Stimulated activated CD4-positive, alpha-beta T cell treated with anti-CD3 and anti-CD28 coated beads, Interleukin-2, amount 100 ng/mL, for 24 hours (primary cell): ENCODE data around the gene ATG14.
"Not testable (repeated sequence)": the region's sequence is repeated elsewhere in the genome, so short reads cannot be mapped to it uniquely, and the experiment has no call there.

ENCODE experiments used
- DNase-seq, 2 donors: peaks; one replicate each; pipeline ENCODE4 v3.0.0-alpha.2; 2020

ATG14 gene

DNA sequence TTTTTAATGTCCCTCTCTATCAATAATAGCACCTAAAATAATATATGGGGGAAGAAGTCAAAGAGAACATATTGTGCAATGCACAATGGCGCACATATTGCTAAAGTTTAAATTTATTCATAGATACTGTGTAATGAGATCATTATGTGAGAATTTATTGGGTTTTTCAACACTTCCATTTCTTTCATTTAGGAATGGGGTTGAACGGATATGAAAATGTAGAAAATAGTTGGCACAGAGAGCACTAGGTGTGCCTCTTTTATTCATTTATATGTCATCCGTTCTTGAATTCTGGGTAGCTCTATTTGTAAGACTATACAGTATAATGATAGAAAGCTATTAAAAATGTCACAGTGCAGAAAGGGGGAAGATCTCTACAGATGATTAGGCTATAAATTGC, 63.9 kb downstream of the ATG14 start:
- no peak for DNase-seq

- no peak for DNase-seq
Measured at GRCh38 chr14:55347040-55347439, 64.6 kb downstream of the ATG14 start.

DNA sequence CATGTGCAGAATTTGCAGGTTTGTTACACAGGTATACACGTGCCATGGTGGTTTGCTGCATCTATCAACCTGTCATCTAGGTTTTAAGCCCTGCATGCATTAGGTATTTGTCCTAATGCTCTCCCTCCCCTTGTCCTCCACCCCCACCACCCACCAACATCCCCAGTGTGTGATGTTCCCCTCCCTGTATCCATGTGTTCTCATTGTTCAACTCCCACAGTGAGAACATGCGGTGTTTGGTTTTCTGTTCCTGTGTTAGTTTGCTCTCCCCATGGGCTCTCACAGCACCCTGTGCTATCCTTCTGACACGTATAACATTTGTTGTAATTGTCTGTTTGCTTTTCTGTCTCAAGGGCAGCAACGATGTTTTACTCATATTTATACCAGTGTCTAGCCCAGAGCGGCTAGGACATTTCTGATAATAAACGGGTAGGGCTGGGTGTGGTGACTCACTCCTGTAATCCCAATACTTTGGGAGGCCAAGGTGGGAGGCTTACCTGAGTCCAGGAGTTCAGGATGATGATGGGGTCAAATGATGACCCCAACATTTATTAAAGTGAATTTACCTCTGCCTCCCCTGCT, 67.0 kb downstream of the ATG14 start:
- not testable (repeated sequence) for DNase-seq

GRCh38 chr14:55341781-55342180, 69.8 kb downstream of the ATG14 start:
- no peak for DNase-seq

- DNase-seq: no peak
Measured at GRCh38 chr14:55340482-55340881, 71.1 kb downstream of the ATG14 start.

GRCh38 chr14:55339770-55340169, 71.9 kb downstream of the ATG14 start:
- DNase-seq: peak in 1 of 2 donors; percentile 47

DNA sequence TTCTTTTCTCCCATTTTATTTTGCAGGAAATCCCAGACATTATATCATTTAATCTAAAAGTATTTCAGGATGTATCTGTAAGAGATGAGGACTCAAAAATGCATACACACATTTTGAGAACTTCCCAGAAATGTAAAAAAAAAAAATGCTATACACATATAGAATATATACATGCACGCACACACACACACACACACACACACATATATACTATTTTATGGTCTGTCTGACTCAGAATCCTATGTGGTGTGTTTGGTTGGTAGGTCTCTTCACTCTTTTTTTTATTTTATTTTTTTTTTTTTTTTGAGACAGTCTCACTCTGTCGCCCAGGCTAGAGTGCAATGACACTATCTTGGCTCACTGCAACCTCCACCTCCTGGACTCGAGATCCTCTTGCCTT, 74.9 kb downstream of the ATG14 start:
- no peak for DNase-seq

DNA sequence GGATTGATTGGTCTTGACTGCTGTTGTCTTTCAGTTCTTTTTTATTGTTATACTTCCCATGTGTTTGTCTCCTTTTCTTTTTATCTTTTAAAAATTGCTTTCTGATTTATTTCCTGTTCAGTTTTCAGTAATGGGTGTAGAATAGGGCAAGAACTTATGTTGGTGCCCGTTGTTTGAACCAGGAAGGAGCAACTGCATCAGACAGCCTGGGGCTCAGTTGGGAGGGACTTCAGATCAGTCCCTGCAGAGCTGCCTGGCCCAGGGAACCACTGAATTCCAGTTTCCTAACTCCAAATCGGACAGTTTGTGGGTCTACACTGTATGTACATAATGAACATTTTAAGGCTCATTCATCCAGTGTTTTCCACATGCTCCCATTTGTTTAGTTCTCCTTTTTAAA, 75.5 kb downstream of the ATG14 start:
- DNase-seq: no peak

DNA sequence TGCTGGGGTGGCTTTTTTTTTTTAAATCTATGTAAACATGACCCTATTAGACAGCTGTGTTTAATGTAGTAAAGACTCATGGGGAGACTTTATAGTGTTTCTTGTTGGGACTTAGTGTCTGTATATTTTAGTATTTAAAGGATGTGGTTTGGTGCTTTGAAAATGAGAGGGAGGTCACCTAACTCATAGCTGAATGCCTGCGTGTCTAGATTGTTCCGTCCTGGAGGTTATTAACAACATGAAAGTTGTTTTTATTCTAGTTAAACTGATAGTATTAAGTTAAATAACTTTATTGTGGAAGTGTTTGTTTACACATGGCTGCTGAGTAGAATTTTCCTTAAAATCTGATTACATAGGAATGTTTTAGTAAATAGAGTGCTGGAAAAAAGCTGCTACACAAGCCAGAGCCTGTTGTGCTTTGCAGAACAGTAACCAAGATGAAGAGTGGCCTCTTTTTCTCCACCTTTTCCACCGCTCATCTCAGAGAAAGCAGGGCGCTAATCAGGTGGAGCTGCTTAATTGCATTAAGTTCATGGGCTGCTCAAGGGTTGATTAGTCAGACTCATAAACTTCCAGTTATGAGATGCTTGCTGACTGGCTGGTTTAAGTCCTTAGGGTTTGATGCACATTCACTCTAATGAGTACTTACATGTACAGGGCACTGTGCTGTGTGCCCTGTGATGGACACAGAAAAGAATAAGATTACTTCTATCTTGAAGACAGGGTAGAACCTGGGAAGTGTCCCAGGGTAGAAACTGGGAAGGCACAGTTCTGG, 77.7 kb downstream of the ATG14 start:
- DNase-seq: no peak

GRCh38 chr14:55332654-55333570, 78.7 kb downstream of the ATG14 start:
- DNase-seq: no peak

DNA sequence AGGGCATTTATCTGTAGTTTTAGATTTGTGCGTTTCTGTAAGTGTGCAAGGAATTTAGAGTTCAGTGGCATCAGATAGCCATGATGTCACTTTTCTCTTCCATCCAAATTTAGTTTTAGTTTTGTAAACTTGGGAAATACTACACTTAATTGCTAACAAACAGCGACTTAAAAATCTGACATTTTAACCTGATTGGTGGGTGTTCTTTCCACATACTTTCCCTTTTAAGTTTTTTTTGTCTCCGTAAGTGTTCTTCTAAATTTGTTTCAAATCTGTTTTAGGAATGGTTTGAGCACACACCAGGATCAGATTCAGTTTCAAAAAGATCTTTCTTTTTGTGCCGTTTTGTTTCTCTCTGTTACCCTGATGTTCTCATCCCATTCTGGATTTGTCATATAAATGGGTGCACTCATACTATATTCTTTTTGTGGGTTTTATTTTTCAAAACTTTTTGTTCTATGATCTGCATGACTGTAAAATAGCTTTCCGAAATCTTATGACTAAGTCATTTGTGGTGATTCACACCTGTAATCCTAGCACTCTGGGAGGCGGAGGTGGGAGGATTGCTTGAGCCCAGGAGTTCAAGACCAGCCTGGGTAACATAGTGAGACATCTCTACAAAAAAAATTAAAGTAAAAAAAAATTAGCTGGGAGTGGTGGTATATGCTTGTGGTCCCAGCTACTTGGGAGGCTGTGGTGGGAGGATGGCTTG, 81.5 kb downstream of the ATG14 start:
- peak; percentile 53 to 59 for DNase-seq

DNA sequence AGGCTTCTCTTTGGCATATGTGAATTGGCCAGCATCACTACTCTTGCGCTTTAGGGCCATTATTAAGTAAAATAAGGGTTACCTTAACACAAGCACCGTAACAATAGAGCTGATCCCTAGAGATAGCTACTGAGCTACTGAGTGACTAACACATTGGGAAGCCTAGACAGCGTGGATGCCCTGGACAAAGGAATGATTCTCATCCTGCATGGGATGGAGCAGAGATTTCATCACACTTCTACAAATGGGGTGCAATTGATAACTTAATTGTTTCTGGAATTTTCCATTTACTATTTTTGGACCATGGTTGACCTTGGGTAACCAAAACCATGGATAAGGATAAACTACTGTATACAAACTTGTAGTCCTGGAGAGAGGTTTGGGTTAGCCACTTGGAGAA, 83.3 kb downstream of the ATG14 start:
- DNase-seq: no peak

DNA sequence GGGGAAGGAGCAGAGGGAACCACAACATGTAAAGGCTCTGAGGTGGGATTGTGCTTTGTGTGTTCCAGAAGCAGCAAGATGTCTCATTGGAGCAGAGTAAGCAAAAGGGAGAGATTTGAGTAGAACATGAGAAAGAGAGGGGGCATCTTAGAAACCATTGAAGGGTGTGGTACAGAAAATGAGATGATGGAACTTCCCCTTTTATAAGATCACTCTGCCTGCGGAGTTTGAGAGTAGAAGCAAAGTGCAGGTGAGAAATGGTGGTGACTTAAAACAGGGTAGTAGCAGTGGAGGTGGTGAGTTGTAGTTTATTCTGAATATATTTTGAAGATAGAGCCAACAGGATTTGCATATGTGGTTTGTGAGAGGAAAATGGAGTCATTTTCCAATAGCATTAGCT, 84.5 kb downstream of the ATG14 start:
- no peak for DNase-seq

- DNase-seq: no peak
Measured at GRCh38 chr14:55324812-55325211, 86.8 kb downstream of the ATG14 start.

- DNase-seq: no peak
Measured at GRCh38 chr14:55323910-55324309, 87.7 kb downstream of the ATG14 start.

DNA sequence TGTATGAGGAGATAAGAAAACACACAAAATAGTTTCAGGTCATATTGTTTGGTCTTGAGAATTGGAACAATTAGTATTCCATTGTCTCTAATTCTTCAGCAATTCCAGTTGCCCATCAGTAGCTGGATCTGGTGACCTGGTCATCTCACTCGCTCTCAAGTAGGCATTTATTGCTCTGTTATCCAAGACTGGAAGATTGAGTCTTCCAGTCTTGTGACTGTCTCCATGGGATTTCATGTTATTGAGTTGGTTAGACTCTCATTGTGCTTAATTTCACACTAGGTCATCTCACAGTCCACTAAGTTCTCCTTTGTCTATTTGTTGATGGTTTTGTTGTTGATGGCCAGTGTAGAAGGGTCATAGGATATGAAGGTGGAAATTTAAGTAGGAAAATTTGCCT, 92.9 kb downstream of the ATG14 start:
- DNase-seq: no peak

DNA sequence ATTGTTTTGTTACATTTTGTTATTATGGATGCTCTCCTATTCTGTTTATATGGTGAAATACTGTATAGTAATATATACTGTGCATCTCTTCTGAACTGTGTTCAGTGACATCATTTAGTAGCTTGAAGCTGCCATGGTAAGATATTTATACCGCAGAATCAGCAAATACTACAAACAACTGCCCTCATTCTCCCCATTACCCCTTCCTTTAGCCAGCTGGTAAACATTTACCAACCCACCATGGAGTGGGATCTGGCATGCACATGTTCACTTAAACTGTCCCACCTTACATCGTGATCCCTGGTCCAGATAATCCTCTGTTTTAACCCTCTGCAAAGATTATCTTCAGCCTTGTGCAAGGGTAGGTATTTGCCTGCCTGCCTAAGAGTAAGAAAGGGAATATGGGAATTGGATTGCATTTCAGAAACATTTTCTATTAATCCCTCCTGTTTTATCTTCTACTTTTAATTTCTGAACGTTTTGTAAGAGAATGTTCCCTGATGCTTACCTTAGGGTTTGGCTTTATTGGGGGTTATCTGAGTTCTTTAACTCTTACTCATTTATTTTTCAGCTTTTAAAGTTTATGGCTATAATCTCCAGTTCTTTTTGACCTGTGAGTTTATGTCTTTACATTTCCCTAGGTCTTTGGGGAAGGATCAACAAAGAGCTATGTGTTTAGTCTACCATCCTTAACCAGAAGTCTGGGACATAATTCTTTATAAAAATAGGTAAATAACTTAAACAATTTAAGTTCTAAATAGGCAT, 93.9 kb downstream of the ATG14 start:
- DNase-seq: no peak

DNA sequence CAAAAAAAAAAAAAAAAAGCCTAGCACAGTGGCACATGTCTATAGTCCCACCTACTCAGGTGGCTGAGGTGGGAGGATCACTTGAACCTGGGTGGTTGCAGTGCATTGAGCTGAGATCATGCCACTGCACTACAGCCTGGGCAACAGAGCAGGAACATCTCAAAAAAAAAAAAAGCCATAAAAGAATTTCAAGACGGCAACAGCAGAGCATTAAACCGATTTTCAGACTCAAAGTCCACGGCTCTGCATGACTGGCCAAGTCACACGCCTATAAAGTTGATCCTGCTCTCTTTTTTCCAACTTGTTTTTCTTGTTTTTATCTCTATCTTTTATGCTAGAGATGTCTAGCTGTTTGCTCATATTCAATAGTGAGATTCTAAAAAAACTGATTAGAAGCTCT, 95.1 kb downstream of the ATG14 start:
- no peak for DNase-seq
